Measurements from ENCODE around the gene CELF1.

The CELF1 gene

DNA sequence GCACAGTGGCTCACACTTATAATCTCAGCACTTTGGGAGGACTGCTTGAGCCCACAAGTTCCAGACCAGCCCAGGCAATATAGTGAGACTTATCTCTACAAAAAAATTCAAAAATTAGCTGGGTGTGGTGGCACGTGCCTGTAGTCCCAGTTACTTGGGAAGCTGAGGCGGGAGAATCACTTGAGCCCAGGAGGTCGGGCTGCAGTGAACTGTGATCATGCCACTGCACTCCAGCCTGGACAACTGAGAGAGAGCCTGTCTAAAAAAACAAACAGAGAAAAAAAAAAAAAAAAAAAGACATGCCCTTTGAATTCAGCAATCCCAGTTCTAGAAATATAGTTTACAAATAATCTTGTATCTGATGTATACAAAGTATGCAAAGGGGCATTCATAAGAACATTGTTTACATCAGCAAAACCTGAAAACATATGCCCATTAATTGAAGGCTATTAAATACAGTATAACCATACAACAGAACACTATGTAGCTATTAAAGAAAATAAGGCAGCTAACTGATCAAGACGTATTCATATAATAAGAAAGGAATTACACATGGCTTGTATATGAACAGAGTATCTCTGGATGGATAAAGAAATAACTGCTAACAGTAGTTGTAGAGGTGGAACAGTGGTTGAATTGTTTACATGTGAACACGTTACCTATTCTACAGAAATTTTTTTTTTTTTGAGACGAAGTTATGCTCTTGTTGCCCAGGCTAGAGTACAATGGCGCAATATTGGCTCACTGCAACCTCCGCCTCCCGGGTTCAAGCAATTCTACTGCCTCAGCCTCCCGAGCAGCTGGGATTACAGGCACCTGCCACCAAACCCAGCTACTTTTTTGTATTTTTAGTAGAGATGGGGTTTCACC lies 35.7 kb downstream of the CELF1 start:
- no peak overlapping the region for H3K27ac ChIP-seq (ENCODE audit: low read depth, low read length)
- H3K4me3 ChIP-seq (ENCODE audit: low read depth in 1 of 2, low read length in 2 of 2) = no peak overlapping the region

GRCh38 chr11:47516155-47516554 lies 36.8 kb downstream of the CELF1 start:
- Histone ChIP-seq H3K4me1 (ENCODE audit: insufficient read depth, low read length) (peaks cover 71% of the 10 kb centered on the region), H3K4me3 (ENCODE audit: low read depth in 1 of 2, low read length in 2 of 2) (no peak overlapping the region), H3K27me3 (ENCODE audit: control insufficient read depth in 1 of 2, insufficient read depth in 2 of 2, low read length in 2 of 2) (no peaks in the 10 kb centered on the region), H3K9ac (ENCODE audit: low read length) (no peak overlapping the region), H3K36me3 (ENCODE audit: insufficient read depth, low read length) (no peaks in the 10 kb centered on the region), H3K27ac (ENCODE audit: low read depth, low read length) (no peak overlapping the region), H3K9me3 (ENCODE audit: low read length) (no peaks in the 10 kb centered on the region)

More for the DNA sequence above, 35.7 kb downstream of the CELF1 start:
- Histone ChIP-seq H3K36me3 (ENCODE audit: insufficient read depth, low read length) (no peaks in the 10 kb centered on the region), H3K9ac (ENCODE audit: low read length) (no peak overlapping the region), H3K9me3 (ENCODE audit: low read length) (no peaks in the 10 kb centered on the region), H3K27me3 (ENCODE audit: control insufficient read depth in 1 of 2, insufficient read depth in 2 of 2, low read length in 2 of 2) (no peaks in the 10 kb centered on the region), H3K4me1 (ENCODE audit: insufficient read depth, low read length) (peaks cover 77% of the 10 kb centered on the region)

GRCh38 chr11:47514825-47515647 lies 37.9 kb downstream of the CELF1 start:
- Histone ChIP-seq H3K9me3 (ENCODE audit: low read length) (no peaks in the 10 kb centered on the region), H3K9ac (ENCODE audit: low read length) (no peak overlapping the region), H3K36me3 (ENCODE audit: insufficient read depth, low read length) (no peaks in the 10 kb centered on the region), H3K4me3 (ENCODE audit: low read depth in 1 of 2, low read length in 2 of 2) (no peak overlapping the region), H3K4me1 (ENCODE audit: insufficient read depth, low read length) (peaks cover 69% of the 10 kb centered on the region), H3K27me3 (ENCODE audit: control insufficient read depth in 1 of 2, insufficient read depth in 2 of 2, low read length in 2 of 2) (no peaks in the 10 kb centered on the region), H3K27ac (ENCODE audit: low read depth, low read length) (no peak overlapping the region)

DNA sequence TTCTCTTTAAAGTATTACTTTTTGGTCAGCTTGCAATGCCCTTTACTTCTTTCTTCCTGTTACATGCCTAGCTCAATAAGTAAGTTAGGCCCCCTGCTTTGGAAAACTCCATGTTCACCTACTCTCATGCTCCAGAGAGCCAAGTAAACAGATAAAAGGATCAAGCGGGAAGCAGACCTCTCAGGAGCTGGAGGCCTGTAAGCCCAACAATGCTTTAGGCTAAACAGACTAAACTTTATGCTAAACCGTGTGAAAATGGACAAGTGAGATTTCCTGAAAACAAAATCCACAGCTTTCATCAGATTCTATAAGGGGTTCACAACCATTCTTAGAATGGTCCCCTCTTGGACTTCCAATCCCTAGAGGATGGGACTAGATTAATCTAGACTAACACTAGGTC lies 40.2 kb downstream of the CELF1 start:
- H3K9ac ChIP-seq (ENCODE audit: low read length) = no peak overlapping the region
- no peaks in the 10 kb centered on the region for H3K27me3 ChIP-seq (ENCODE audit: control insufficient read depth in 1 of 2, insufficient read depth in 2 of 2, low read length in 2 of 2)
- no peak overlapping the region for H3K27ac ChIP-seq (ENCODE audit: low read depth, low read length)
- no peak overlapping the region for H3K4me3 ChIP-seq (ENCODE audit: low read depth in 1 of 2, low read length in 2 of 2)
- H3K4me1 ChIP-seq (ENCODE audit: insufficient read depth, low read length) = peaks cover 76% of the 10 kb centered on the region
- H3K36me3 ChIP-seq (ENCODE audit: insufficient read depth, low read length) = no peaks in the 10 kb centered on the region
- no peaks in the 10 kb centered on the region for H3K9me3 ChIP-seq (ENCODE audit: low read length)

DNA sequence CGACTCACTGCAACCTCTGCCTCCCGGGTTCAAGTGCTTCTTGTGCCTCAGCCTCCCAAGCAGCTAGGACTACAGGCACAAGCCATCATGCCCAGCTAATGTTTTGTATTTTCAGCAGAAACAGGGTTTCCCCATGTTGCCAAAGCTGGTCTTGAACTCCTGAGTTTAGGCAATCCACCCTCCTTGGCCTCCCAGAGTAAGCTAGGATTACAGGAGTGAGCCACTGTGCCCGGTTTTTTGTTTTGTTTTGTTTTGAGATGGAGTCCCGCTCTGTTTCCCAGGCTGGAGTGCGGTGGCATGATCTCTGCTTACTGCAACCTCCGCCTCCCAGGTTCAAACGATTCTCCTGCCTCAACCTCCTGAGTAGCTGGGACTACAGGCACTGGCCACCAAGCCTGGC lies 41.0 kb downstream of the CELF1 start:
- Histone ChIP-seq H3K4me1 (ENCODE audit: insufficient read depth, low read length) (peaks cover 74% of the 10 kb centered on the region), H3K36me3 (ENCODE audit: insufficient read depth, low read length) (no peaks in the 10 kb centered on the region), H3K4me3 (ENCODE audit: low read depth in 1 of 2, low read length in 2 of 2) (no peak overlapping the region), H3K27me3 (ENCODE audit: control insufficient read depth in 1 of 2, insufficient read depth in 2 of 2, low read length in 2 of 2) (no peaks in the 10 kb centered on the region), H3K9ac (ENCODE audit: low read length) (no peak overlapping the region), H3K27ac (ENCODE audit: low read depth, low read length) (no peak overlapping the region), H3K9me3 (ENCODE audit: low read length) (no peaks in the 10 kb centered on the region)

GRCh38 chr11:47510209-47510608 lies 42.7 kb downstream of the CELF1 start:
- Histone ChIP-seq H3K9ac (ENCODE audit: low read length) (no peak overlapping the region), H3K27ac (ENCODE audit: low read depth, low read length) (no peak overlapping the region), H3K27me3 (ENCODE audit: control insufficient read depth in 1 of 2, insufficient read depth in 2 of 2, low read length in 2 of 2) (no peaks in the 10 kb centered on the region), H3K4me3 (ENCODE audit: low read depth in 1 of 2, low read length in 2 of 2) (no peak overlapping the region), H3K36me3 (ENCODE audit: insufficient read depth, low read length) (no peaks in the 10 kb centered on the region), H3K4me1 (ENCODE audit: insufficient read depth, low read length) (peaks cover 59% of the 10 kb centered on the region), H3K9me3 (ENCODE audit: low read length) (no peaks in the 10 kb centered on the region)

GRCh38 chr11:47509077-47509536 lies 43.8 kb downstream of the CELF1 start:
- H3K9me3 ChIP-seq (ENCODE audit: low read length) = no peaks in the 10 kb centered on the region
- H3K27me3 ChIP-seq (ENCODE audit: control insufficient read depth in 1 of 2, insufficient read depth in 2 of 2, low read length in 2 of 2) = no peaks in the 10 kb centered on the region
- H3K36me3 ChIP-seq (ENCODE audit: insufficient read depth, low read length) = no peaks in the 10 kb centered on the region
- peaks cover 51% of the 10 kb centered on the region for H3K4me1 ChIP-seq (ENCODE audit: insufficient read depth, low read length)
- H3K9ac ChIP-seq (ENCODE audit: low read length) = no peak overlapping the region
- no peak overlapping the region for H3K4me3 ChIP-seq (ENCODE audit: low read depth in 1 of 2, low read length in 2 of 2)
- H3K27ac ChIP-seq (ENCODE audit: low read depth, low read length) = no peak overlapping the region

DNA sequence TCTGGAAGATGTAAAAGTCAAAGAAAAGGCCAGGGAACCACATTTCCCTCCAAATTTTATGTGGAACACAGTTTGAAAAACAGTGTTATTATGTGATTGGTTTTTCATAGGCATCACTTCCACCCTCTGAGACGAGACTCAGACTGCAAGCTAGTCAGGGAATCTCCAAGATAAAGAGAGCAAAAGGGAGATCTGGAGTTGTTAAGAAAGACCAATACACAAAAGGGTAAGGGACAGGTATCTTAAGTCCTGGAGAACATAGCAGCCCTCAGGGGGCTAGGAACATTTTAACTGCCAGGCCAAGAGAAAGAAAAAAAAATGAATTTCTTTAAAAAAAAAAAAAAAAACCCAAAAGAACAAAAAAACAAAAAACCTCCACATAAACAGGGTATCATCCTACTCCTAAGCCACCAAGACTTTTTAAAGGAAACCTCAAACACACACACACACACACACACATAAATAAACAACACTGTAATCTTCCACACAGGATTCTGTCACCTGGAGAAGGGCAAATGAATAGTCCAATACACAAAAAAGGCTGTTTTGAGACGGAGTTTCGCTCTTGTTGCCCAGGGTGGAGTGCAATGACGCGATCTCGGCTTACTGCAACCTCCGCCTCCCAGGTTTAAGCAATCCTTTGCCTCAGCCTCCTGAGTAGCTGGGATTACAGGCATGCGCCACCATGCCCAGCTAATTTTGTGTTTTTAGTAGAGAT lies 44.5 kb downstream of the CELF1 start:
- Histone ChIP-seq H3K4me1 (ENCODE audit: insufficient read depth, low read length) (peaks cover 54% of the 10 kb centered on the region), H3K9ac (ENCODE audit: low read length) (no peak overlapping the region)

DNA sequence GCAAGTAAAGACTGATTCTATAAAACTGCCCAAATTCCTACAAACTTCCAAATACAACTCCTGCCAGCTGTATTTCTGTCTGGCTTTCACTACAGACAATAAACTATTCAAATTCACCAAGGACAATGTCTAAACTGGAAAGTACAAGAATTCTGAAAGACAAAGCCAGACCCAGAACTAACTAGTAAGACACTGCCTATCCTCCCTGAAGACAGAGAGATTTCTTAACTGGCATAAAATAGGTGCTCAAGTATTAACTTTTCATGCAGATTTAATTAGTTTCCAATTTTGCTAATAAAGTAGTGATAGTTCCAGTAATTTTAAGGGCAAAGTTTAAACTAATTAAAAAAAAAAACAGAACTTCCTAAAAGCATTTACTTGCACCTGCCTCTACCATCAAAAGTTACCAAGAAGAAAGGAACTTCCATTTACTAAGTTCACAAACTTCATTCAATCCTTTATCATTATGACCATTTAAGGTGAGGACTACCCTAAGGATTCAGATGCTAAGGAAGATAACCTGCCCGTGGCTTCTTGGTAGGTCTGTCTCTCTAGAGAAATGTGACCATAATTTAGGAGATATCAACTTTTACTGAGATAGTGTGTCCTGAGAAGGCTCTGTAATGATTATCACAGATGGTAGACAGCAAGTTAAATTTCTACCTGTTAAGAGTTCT lies 45.2 kb downstream of the CELF1 start:
- H3K27me3 ChIP-seq (ENCODE audit: control insufficient read depth in 1 of 2, insufficient read depth in 2 of 2, low read length in 2 of 2) = no peaks in the 10 kb centered on the region
- peaks cover 54% of the 10 kb centered on the region for H3K4me1 ChIP-seq (ENCODE audit: insufficient read depth, low read length)
- H3K9me3 ChIP-seq (ENCODE audit: low read length) = no peaks in the 10 kb centered on the region
- H3K9ac ChIP-seq (ENCODE audit: low read length) = no peak overlapping the region
- H3K4me3 ChIP-seq (ENCODE audit: low read depth in 1 of 2, low read length in 2 of 2) = no peak overlapping the region
- no peaks in the 10 kb centered on the region for H3K36me3 ChIP-seq (ENCODE audit: insufficient read depth, low read length)
- no peak overlapping the region for H3K27ac ChIP-seq (ENCODE audit: low read depth, low read length)

More for the DNA sequence above, 44.5 kb downstream of the CELF1 start:
- Histone ChIP-seq H3K36me3 (ENCODE audit: insufficient read depth, low read length) (no peaks in the 10 kb centered on the region), H3K27ac (ENCODE audit: low read depth, low read length) (no peak overlapping the region), H3K9me3 (ENCODE audit: low read length) (no peaks in the 10 kb centered on the region), H3K4me3 (ENCODE audit: low read depth in 1 of 2, low read length in 2 of 2) (no peak overlapping the region), H3K27me3 (ENCODE audit: control insufficient read depth in 1 of 2, insufficient read depth in 2 of 2, low read length in 2 of 2) (no peaks in the 10 kb centered on the region)

DNA sequence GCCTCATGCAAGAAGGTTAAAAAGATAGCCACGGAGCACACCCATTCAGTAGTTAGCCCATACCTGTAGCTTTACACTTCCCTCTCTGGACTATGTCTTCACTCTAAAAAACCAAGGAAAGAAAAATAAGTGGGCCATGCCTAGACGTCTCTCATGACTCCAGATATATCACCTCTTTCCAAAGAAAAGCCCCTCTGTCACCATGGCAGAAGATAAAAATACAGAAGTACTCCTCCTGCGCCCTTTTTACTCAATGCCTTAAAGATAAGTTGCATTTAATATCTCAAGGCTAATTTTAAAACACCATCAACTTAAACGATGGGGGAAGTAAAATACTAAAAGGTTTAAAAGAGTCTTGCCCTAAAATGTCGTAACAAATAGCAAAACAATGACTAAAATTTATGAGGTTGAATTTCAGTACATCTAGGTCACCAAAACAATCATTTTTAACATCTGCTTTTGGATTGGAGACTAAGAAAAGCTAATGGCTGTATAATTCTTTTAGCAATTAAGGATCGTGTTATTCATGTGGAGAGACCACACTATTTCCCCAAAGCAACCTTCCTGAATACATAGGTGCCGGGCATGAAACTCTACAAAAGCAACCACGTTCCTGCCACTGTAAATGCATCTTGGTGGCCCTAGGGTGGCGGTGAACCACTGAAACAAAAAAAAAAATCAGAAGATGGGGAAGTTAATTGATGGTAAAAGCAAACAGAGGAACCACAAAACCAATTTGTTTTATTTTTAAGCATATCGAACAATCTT lies 46.0 kb downstream of the CELF1 start:
- no peaks in the 10 kb centered on the region for H3K36me3 ChIP-seq (ENCODE audit: insufficient read depth, low read length)
- no peaks in the 10 kb centered on the region for H3K9me3 ChIP-seq (ENCODE audit: low read length)
- H3K9ac ChIP-seq (ENCODE audit: low read length) = no peak overlapping the region
- no peak overlapping the region for H3K4me3 ChIP-seq (ENCODE audit: low read depth in 1 of 2, low read length in 2 of 2)
- peak overlapping the region; percentile 39 for H3K27ac ChIP-seq (ENCODE audit: low read depth, low read length)
- peaks cover 51% of the 10 kb centered on the region for H3K4me1 ChIP-seq (ENCODE audit: insufficient read depth, low read length)
- H3K27me3 ChIP-seq (ENCODE audit: control insufficient read depth in 1 of 2, insufficient read depth in 2 of 2, low read length in 2 of 2) = no peaks in the 10 kb centered on the region
